ENCODE measurements around the gene FAAP20. TPM values are rescaled to one million over a fixed set of nuclear protein-coding genes. Genes with fewer than 3 reads are reported as not detected.

FAAP20 gene
- total and polyA plus RNA-seq, 2 donors (not counting 3 experiments of a cell fraction or from before 2014, with no cell fraction given): 31.5 to 62.6 TPM

GRCh38 chr1:2144501-2145090 is 50.0 kb downstream of the FAAP20 start:
- Histone ChIP-seq H3K9ac (replicated peaks; ENCODE audit: extremely low read depth, insufficient read depth, low read length) (no peak overlapping the region), H3K79me2 (ENCODE audit: control insufficient read depth, insufficient read depth, low read length) (no peaks in the 10 kb centered on the region), H3K9me3 (replicated peaks; ENCODE audit: control insufficient read depth, insufficient read depth, low read length) (no peaks in the 10 kb centered on the region), H3K4me2 (ENCODE audit: insufficient read depth, low read length) (no peak overlapping the region), H2AFZ (ENCODE audit: low read depth, low read length) (no peak overlapping the region), H3K27me3 (ENCODE audit: control insufficient read depth in 2 of 2, insufficient read depth in 2 of 2, low read length in 2 of 2) (no peaks in the 10 kb centered on the region), H3K27ac (ENCODE audit: insufficient read depth, low read depth, low read length) (no peak overlapping the region), H3K9me1 (replicated peaks; ENCODE audit: control insufficient read depth, extremely low read depth, insufficient read depth, low read length) (no peaks in the 10 kb centered on the region), H3K36me3 (ENCODE audit: control insufficient read depth in 2 of 2, extremely low read depth in 1 of 2, insufficient read depth in 2 of 2, low read length in 2 of 2) (no peaks in the 10 kb centered on the region), H4K20me1 (replicated peaks; ENCODE audit: control insufficient read depth, extremely low read depth, insufficient read depth, low read length) (no peaks in the 10 kb centered on the region), H3K4me1 (ENCODE audit: control insufficient read depth, extremely low read depth, insufficient read depth, low read length) (peaks cover 12% of the 10 kb centered on the region), H3K4me3 (replicated peaks in 1 of 3; ENCODE audit: insufficient read depth in 1 of 3, low read depth in 1 of 3, low read length in 3 of 3) (no peak overlapping the region)
- TF ChIP-seq, protein P1, sequence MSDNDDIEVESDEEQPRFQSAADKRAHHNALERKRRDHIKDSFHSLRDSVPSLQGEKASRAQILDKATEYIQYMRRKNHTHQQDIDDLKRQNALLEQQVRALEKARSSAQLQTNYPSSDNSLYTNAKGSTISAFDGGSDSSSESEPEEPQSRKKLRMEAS (IDR thresholded peaks at IDR 0.05; ENCODE audit: insufficient read depth, insufficient read length): no peak
- POLR2A ChIA-PET: no interaction called here
- CTCF ChIA-PET: no interaction called here
- FAIRE-seq (no peak), DNase-seq (ENCODE audit: low read depth, low spot score) (no peak)
- intact Hi-C loops (cut with micrococcal nuclease) (no loop called here), dilution Hi-C loops (cut with MboI; ENCODE audit: extremely low pct_ligation_motif_present, low sequenced_read_pairs) (no loop called here)
- BruUV-seq (replicated peaks): no TSS peak

DNA sequence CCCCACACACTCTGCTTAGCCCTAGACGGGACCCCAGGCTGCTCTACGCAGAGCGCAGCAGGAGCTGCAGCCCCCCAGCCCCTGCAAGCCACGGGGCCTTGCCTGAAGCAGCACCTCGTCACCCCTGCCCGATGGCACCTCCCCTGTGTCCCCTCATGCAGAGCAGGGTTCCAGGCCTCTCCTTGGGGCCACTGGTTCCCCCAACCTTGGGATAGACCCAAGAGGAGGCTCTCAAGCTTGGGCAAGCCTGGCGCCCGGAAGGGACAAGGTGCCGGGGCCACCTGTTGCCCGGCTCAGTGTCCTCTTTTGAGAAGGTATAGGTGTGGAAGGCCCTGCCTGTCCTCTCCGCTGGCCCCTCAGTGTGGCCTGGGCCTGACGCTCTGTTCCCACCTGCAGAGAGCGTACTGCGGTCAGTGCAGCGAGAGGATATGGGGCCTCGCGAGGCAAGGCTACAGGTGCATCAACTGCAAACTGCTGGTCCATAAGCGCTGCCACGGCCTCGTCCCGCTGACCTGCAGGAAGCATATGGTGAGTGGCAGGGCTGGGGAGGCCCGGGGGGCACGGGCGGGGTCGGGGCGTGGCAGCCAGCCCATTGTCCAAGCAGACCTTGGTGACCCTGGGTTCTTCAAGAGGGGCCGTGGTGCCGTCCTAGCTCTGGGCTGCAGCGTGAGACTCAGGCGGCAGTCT is 50.6 kb downstream of the FAAP20 start:
- Histone ChIP-seq H3K4me1 (ENCODE audit: control insufficient read depth, extremely low read depth, insufficient read depth, low read length) (peaks cover 8% of the 10 kb centered on the region), H3K36me3 (ENCODE audit: control insufficient read depth in 2 of 2, extremely low read depth in 1 of 2, insufficient read depth in 2 of 2, low read length in 2 of 2) (no peaks in the 10 kb centered on the region), H3K27ac (ENCODE audit: insufficient read depth, low read depth, low read length) (no peak overlapping the region), H3K4me2 (ENCODE audit: insufficient read depth, low read length) (no peak overlapping the region), H2AFZ (ENCODE audit: low read depth, low read length) (no peak overlapping the region), H3K4me3 (replicated peaks in 1 of 3; ENCODE audit: insufficient read depth in 1 of 3, low read depth in 1 of 3, low read length in 3 of 3) (no peak overlapping the region), H4K20me1 (replicated peaks; ENCODE audit: control insufficient read depth, extremely low read depth, insufficient read depth, low read length) (no peaks in the 10 kb centered on the region), H3K79me2 (ENCODE audit: control insufficient read depth, insufficient read depth, low read length) (no peaks in the 10 kb centered on the region), H3K9me1 (replicated peaks; ENCODE audit: control insufficient read depth, extremely low read depth, insufficient read depth, low read length) (no peaks in the 10 kb centered on the region), H3K9me3 (replicated peaks; ENCODE audit: control insufficient read depth, insufficient read depth, low read length) (no peaks in the 10 kb centered on the region), H3K27me3 (ENCODE audit: control insufficient read depth in 2 of 2, insufficient read depth in 2 of 2, low read length in 2 of 2) (no peaks in the 10 kb centered on the region), H3K9ac (replicated peaks; ENCODE audit: extremely low read depth, insufficient read depth, low read length) (no peak overlapping the region)
- FAIRE-seq (no peak), DNase-seq (ENCODE audit: low read depth, low spot score) (no peak)
- dilution Hi-C loops (cut with MboI; ENCODE audit: extremely low pct_ligation_motif_present, low sequenced_read_pairs): no loop called here
- ChIA-PET CTCF (interaction anchor here (0.7 kb wide), 1 partner anchor 30 kb away, joined by 3 read pairs; no protein-coding TSS in a partner anchor), POLR2A (no interaction called here)
- no TSS peak for BruUV-seq (replicated peaks)
- intact Hi-C loops (cut with micrococcal nuclease): no loop called here
- TF ChIP-seq, protein P1 (IDR thresholded peaks at IDR 0.05; ENCODE audit: insufficient read depth, insufficient read length): no peak
- TF ChIP-seq POLR2AphosphoS5 (IDR thresholded peaks at IDR 0.05; ENCODE audit: insufficient read depth, low read depth, low read length) (no peak), EZH2 (IDR thresholded peaks at IDR 0.05; ENCODE audit: borderline replicate concordance, low read depth, low read length, severe bottlenecking) (no peak)
